Smooth muscle cell (in vitro differentiated cells): ENCODE results near the gene CYBB. TPM values are rescaled to one million over a fixed set of nuclear protein-coding genes. Genes with fewer than 3 reads are reported as not detected.
"Not testable (repeated sequence)": the region's sequence is repeated elsewhere in the genome, so short reads cannot be mapped to it uniquely, and the experiment has no call there.

Source experiments
- DNase-seq: peaks from one replicate; lab custom pipeline; 2025; ENCODE audit not compliant: unreplicated experiment; lab: John Stamatoyannopoulos, UW
- H2AFZ ChIP-seq: fragments of 200-600 bp; sonication (generic); 2 replicates; pipeline ENCODE4 v1.6.0; 2016; ENCODE audit warnings: antibody characterized with exemption, low read depth, mild to moderate bottlenecking
- H3F3A ChIP-seq: fragments of 200-600 bp; sonication (generic); 2 replicates; pipeline ENCODE4 v1.6.0; 2017; ENCODE audit warnings: antibody characterized with exemption, low read depth
- H3K27ac ChIP-seq: fragments of 200-600 bp; sonication (generic); 2 replicates; pipeline ENCODE4 v1.5.1; 2016; ENCODE audit warnings: low read depth, mild to moderate bottlenecking
- H3K27me3 ChIP-seq: fragments of 200-600 bp; sonication (generic); 2 replicates; pipeline ENCODE4 v1.6.1; 2016; ENCODE audit warnings: low read depth, mild to moderate bottlenecking
- H3K36me3 ChIP-seq: fragments of 200-600 bp; sonication (generic); 2 replicates; pipeline ENCODE4 v1.5.1; 2016; ENCODE audit warnings: low read depth
- H3K4me1 ChIP-seq: fragments of 200-600 bp; sonication (generic); 2 replicates; pipeline ENCODE4 v1.5.1; 2016; ENCODE audit warnings: low read depth
- H3K4me2 ChIP-seq: fragments of 200-600 bp; sonication (generic); 2 replicates; pipeline ENCODE4 v1.6.0; 2016; ENCODE audit warnings: mild to moderate bottlenecking
- H3K4me3 ChIP-seq: fragments of 200-600 bp; sonication (generic); 2 replicates; pipeline ENCODE4 v1.5.1; 2016; ENCODE audit warnings: mild to moderate bottlenecking
- H3K79me2 ChIP-seq: fragments of 200-600 bp; sonication (generic); 2 replicates; pipeline ENCODE4 v1.6.0; 2016; ENCODE audit warnings: low read depth, mild to moderate bottlenecking
- H3K9ac ChIP-seq: fragments of 200-600 bp; sonication (generic); 2 replicates; pipeline ENCODE4 v1.6.0; 2016; ENCODE audit warnings: low read depth
- H3K9me3 ChIP-seq: fragments of 200-600 bp; sonication (generic); replicated peaks from 2 replicates; pipeline ENCODE4 v1.5.1; 2016; ENCODE audit warnings: low read depth
- H4K20me1 ChIP-seq: fragments of 200-600 bp; sonication (generic); 2 replicates; pipeline ENCODE4 v1.6.0; 2016; ENCODE audit warnings: low read depth
- WGBS: methylation state at CpG from one replicate; pipeline ENCODE4 v1.1.7; 2016; ENCODE audit warnings: low lambda C conversion rate; 5-methylcytosine and 5-hydroxymethylcytosine counted together
- polyA plus RNA-seq: library from polyadenylated mRNA; unstranded; fragments of >200 nt; fragmentation: Nextera tagmentation; extraction: Ambion mirVana; gene quantifications from 2 replicates; pipeline ENCODE4 v1.2.1, GENCODE V29; 2016
- total RNA-seq: library from RNA; depleted of rRNA; stranded (reverse); fragments of >200 nt; gene quantifications from 2 replicates; pipeline ENCODE4 v1.2.3, GENCODE V29; 2014
- TF ChIP-seq, protein P1 (sequence below): fragments of 200-600 bp; sonication (generic); IDR thresholded peaks from 2 replicates; pipeline ENCODE4 v1.5.1; 2017; ENCODE audit warnings: borderline replicate concordance, mild to moderate bottlenecking, antibody characterized with exemption; ENCODE audit not compliant: insufficient read depth, poor library complexity, severe bottlenecking

CYBB gene
- total and polyA plus RNA-seq, 2 experiments from 2014 or later = not detected

DNA sequence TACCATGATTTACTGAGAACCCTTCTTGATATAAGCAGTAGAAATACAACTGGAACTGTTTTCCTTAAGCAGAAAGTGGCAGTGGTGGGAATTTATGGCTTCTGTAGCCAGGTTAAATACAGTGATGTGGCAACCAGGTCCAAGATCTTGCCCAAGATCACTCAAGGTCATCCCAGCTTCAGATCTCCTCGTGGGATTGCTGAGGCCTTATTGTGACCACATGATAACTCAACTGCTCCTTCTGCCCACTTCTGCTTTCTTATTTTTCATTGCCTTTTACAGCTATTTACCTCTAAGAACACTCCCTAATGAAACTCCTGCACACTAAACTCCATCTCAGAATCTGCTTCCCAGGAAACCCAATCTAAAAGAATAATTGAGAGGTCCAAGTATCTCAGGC lies 12.4 kb upstream of the CYBB start:
- no peak overlapping the region for H2AFZ ChIP-seq
- no peak overlapping the region for H3K4me3 ChIP-seq
- H3K4me2 ChIP-seq = no peak overlapping the region
- no peaks in the 10 kb centered on the region for H3K36me3 ChIP-seq
- no peak overlapping the region for H3K27ac ChIP-seq
- no peak for DNase-seq
- H3K9ac ChIP-seq = no peak overlapping the region
- no peaks in the 10 kb centered on the region for H3K79me2 ChIP-seq
- no peaks in the 10 kb centered on the region for H4K20me1 ChIP-seq
- TF ChIP-seq, protein P1, sequence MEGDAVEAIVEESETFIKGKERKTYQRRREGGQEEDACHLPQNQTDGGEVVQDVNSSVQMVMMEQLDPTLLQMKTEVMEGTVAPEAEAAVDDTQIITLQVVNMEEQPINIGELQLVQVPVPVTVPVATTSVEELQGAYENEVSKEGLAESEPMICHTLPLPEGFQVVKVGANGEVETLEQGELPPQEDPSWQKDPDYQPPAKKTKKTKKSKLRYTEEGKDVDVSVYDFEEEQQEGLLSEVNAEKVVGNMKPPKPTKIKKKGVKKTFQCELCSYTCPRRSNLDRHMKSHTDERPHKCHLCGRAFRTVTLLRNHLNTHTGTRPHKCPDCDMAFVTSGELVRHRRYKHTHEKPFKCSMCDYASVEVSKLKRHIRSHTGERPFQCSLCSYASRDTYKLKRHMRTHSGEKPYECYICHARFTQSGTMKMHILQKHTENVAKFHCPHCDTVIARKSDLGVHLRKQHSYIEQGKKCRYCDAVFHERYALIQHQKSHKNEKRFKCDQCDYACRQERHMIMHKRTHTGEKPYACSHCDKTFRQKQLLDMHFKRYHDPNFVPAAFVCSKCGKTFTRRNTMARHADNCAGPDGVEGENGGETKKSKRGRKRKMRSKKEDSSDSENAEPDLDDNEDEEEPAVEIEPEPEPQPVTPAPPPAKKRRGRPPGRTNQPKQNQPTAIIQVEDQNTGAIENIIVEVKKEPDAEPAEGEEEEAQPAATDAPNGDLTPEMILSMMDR = no peak
- no peaks in the 10 kb centered on the region for H3K4me1 ChIP-seq
- 46% methylated on average over 1 of the region's 1 CpG for WGBS
- H3F3A ChIP-seq = no peaks in the 10 kb centered on the region
- H3K9me3 ChIP-seq = no peaks in the 10 kb centered on the region
- H3K27me3 ChIP-seq = no peaks in the 10 kb centered on the region

DNA sequence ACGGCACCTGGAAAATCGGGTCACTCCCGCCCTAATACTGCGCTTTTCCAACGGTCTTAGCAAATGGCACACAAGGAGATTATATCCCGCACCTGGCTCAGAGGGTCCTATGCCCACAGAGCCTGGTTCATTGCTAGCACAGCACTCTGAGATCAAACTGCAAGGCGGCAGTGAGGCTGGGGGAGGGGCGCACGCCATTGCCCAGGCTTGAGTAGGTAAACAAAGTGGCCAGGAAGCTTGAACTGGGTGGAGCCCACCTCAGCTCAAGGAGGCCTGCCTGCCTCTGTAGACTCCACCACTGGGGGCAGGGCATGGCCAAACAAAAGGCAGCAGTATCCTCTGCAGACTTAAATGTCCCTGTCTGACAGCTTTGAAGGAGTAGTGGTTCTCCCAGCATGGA lies 11.0 kb upstream of the CYBB start:
- H3K9me3 ChIP-seq, H3K9ac ChIP-seq, DNase-seq, H3K27me3 ChIP-seq, H3K4me2 ChIP-seq, H2AFZ ChIP-seq, H4K20me1 ChIP-seq, H3K27ac ChIP-seq, H3K4me3 ChIP-seq, H3K4me1 ChIP-seq, H3K36me3 ChIP-seq, H3F3A ChIP-seq, H3K79me2 ChIP-seq: not testable (repeated sequence)
- WGBS = 91% methylated on average over 9 of the region's 9 CpGs

DNA sequence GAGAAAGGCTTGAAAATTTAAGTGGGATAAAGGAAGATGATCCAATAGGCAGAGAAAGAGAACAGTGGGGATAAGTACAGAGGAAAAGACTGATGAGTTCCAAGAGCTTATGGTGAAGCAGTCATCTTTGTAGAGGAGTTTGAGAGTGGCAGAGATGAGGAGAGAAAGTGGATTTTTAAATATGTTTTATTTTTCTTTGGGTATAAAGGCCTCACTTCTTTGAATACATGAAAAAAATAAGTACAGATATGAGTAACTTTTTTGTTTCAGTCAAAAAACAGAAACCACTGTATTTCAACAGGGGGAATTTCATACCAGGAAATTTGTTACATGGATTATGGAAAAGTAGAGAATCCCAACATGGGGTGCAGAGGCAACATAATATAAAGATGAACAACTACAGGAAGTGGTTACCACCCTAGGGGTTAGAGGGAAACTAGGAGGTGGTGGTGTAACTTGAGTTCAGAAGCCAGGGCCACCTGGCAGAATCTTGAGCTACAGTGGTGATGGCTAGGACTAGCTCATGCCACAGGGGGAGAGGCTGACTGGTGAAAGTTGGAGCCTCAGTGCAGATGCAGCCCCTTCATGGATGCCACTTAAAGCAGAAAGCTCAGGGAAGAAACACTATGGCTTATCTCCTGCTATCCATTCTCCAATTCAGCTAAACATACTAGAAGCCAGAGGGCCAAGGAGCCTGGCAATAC lies 3.4 kb upstream of the CYBB start:
- Histone ChIP-seq H2AFZ (no peak overlapping the region), H3K36me3 (no peaks in the 10 kb centered on the region), H3K79me2 (no peaks in the 10 kb centered on the region), H3F3A (no peaks in the 10 kb centered on the region), H3K4me1 (no peaks in the 10 kb centered on the region), H3K27ac (no peak overlapping the region), H3K4me2 (no peak overlapping the region), H3K9me3 (no peaks in the 10 kb centered on the region), H3K27me3 (no peaks in the 10 kb centered on the region), H3K4me3 (no peak overlapping the region), H4K20me1 (no peaks in the 10 kb centered on the region), H3K9ac (no peak overlapping the region)
- TF ChIP-seq, protein P1 = no peak
- DNase-seq = no peak

DNA sequence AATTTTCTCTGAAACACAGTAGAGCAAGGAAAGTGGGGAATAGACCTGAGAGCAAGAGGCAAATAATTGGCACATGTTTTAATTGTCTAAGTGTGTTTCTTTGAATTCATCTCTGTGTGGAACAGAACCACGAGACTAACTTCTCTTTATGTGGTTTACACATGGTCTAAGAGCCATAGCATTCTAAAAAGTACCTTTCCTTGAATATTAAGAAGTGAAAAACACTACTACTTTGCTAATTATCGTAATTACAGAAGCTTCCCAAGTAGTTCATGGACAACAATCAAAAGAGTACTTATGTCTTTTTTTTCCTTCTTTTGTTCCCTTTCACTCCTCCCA lies 2.9 kb upstream of the CYBB start:
- Histone ChIP-seq H3K79me2 (no peaks in the 10 kb centered on the region), H3K36me3 (no peaks in the 10 kb centered on the region), H3K27ac (no peak overlapping the region), H3K4me2 (no peak overlapping the region), H2AFZ (no peak overlapping the region), H3F3A (no peaks in the 10 kb centered on the region), H3K4me3 (no peak overlapping the region), H3K27me3 (no peaks in the 10 kb centered on the region), H4K20me1 (no peaks in the 10 kb centered on the region), H3K9me3 (no peaks in the 10 kb centered on the region), H3K4me1 (no peaks in the 10 kb centered on the region), H3K9ac (no peak overlapping the region)
- no peak for DNase-seq
- TF ChIP-seq, protein P1 = no peak
- WGBS = 53% methylated on average over 2 of the region's 2 CpGs
